HG03095 (cell line): Measurements from ENCODE around the gene LDB1.

ENCODE experiments used
- ATAC-seq: cut with Tn5 transposase; IDR thresholded peaks from one replicate; pipeline ENCODE4 v1.9.1; 2021; ENCODE audit warnings: moderate library complexity; ENCODE audit not compliant: unreplicated experiment

LDB1 gene

DNA sequence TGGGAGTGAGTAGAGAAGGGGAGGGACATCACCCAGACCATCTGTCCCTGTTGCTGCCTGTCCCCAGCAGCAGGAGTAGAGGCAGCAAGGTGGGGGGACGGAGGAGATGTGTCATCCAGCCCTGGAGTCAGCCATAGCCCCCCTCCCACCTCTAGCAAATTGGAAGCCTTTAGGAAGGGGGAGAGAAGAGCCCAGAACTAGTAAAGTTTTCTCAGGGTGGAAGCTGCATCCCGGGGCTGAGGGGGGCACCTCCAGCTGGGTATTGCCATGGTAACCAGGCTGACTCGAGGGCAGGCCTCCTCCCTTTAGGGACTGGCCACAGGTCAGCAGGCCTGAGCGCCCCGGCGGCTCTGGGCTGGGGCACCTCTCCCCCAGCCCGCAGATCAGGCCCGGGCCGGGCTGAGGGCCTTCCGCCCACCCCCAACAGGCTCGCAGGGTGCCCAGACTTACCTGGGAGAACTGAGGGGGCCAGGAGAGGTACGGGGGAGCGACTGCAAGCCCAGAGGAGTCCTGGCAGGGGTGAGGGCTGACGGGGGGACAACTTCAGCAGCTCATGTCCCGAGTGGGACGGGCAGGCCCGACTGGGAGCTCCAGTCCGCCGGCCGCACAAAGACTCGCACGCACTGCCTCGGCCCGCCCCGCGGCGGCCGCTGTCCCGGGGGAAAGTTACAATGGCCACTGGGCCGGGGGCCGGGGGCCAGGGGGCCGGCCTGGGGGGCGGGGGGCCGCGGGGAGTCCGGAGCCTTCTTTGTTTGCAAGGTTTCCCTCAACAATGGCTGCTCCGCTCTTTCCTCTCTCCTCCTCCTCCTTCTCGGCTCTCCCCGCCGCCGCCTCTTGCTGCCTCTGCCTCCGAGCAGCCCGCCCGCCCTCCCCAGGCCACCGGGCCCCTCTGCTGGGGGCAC, 6.0 kb downstream of the LDB1 start:
- peak; percentile 9 for ATAC-seq

DNA sequence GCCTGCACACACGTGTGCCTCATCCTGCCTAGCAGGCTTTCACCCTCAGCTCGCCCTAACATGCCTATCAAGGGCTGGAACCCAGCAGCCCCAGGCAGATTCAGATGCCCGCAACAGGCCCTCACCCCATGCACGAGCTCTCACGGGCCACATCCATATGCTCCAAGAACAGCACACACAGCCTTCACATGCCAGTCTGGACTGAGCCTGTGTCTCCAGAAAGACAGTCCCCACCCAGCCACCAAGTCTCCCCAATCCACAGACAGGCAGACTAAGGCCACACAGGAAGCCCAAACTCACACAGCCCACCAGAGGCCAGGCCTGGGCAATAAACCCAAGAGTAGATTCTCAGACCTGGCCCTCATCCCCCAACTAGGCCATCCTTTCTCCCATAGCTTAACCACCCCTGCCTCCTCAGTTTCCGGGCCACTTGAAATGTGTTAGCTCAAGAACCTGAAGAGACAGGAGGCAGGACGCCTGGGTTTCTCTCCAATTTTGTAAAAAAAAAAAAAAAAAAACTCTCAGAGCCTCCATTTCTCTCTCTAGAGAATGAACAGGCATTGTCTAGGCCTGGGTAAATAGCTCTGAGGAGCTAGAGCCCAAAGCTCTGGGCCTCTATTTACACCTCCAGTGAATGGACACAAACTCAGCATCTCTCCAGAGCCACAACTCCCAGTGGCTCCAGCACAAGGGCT, 6.8 kb downstream of the LDB1 start:
- no peak for ATAC-seq

- no peak for ATAC-seq
Measured at GRCh38 chr10:102112210-102112817, 7.9 kb downstream of the LDB1 start.

- ATAC-seq = no peak
Measured at GRCh38 chr10:102111276-102111675, 8.9 kb downstream of the LDB1 start.

DNA sequence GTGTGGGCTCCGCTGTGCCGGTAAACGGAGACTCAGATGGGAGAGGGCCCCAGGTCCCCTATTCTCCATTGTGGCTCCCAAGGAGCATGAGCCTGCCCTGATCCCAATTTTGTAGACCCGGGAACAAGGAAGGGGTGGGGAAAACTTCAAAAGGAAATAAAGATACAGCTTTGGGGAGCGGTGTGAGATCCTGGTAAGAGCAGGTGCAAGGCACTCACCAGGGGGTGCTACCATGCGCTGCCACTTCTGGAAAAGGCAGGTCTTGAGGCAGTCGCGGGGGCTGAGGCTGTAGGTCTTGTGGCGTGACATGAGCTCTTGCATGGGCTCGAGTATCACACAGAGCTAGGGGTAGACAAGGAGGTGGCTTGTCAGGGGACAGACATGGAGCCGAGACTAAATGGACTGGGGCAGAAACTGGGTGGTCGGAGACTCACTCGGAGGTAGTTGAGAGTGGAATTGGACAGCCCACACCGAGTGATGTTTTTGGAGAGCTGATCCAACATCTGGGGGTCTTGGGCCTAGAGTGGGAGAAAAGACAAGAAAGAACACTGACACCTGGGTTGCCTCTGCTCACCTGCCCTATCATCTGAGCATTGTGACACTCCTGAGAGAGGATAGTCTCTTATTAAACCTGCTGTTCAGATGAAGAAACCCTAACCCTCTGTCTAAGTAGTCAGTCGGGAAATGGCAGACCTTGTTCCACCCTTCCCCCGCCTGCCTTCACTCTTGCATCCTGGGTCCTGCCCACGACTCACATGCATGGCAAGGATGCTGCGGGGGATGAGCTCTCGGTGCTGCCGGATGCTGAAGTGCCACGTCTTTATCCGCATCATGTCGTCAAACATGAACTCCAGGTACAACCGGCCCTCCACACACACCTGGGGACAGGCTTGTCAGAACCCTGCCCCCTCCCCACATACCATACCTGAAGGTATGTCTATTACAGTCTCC, 10.7 kb downstream of the LDB1 start:
- no peak for ATAC-seq

- ATAC-seq = no peak
Measured at GRCh38 chr10:102106998-102107397, 13.2 kb downstream of the LDB1 start.

- ATAC-seq = no peak
Measured at GRCh38 chr10:102102421-102102820, 17.7 kb downstream of the LDB1 start.

DNA sequence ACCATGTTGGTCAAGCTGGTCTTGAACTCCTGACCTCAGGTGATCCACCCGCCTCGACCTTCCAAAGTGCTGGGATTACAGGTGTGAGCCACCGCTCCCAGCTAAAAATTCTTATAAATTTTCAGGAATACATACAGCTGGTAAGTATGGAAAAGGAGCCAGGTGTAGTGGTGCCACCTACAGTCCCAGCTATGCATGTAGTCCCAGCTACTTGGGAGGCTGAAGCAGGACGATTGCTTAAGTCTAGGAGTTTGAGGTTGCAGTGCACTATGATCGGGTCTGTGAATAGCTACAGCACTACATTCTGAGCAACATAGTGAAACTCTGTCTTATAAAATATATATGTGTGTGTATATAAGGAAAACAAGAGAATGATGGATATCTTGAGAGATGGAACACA, 19.0 kb downstream of the LDB1 start:
- ATAC-seq = no peak

- no peak for ATAC-seq
Measured at GRCh38 chr10:102096449-102096848, 23.7 kb downstream of the LDB1 start.

DNA sequence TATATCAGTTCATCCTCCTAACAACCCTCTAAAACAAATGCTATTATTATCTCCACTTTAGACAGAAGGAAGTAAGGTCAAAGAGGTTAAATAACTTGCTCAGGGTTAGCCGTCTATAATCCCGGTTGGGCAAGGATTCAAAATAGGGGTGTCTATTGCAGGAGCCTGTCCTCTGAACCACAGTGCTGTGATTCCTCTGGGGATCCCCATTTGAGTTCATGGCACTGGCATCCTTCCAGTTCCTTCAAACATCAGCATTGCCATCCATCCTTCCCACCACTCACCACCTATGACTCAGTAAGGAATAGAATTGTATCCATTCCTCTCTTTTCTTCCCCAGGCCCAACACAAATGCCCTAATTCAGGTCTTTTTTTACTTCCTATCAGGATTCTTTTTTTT, 29.4 kb downstream of the LDB1 start:
- ATAC-seq = no peak

DNA sequence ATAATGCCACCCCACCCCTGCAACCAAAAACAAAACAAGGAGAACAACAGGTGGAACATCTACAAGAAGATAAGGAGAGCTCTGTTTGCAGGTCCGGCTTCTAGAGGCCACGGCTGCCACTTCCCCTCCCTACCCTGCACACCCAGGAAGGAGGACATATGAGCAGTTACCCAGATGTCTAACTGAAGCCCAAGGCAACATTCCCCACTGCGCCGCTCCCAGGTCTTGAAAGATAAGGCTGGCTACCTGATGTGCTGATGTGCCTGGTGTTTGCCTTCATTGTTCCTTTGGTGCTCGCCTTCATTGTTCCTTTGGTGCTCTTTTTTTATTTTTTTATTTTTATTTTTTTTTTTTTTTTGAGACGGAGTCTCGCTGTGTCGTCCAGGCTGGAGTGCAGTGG, 34.0 kb downstream of the LDB1 start:
- ATAC-seq = no peak

GRCh38 chr10:102085336-102085735, 34.8 kb downstream of the LDB1 start:
- no peak for ATAC-seq

GRCh38 chr10:102083541-102083940, 36.6 kb downstream of the LDB1 start:
- ATAC-seq = no peak

DNA sequence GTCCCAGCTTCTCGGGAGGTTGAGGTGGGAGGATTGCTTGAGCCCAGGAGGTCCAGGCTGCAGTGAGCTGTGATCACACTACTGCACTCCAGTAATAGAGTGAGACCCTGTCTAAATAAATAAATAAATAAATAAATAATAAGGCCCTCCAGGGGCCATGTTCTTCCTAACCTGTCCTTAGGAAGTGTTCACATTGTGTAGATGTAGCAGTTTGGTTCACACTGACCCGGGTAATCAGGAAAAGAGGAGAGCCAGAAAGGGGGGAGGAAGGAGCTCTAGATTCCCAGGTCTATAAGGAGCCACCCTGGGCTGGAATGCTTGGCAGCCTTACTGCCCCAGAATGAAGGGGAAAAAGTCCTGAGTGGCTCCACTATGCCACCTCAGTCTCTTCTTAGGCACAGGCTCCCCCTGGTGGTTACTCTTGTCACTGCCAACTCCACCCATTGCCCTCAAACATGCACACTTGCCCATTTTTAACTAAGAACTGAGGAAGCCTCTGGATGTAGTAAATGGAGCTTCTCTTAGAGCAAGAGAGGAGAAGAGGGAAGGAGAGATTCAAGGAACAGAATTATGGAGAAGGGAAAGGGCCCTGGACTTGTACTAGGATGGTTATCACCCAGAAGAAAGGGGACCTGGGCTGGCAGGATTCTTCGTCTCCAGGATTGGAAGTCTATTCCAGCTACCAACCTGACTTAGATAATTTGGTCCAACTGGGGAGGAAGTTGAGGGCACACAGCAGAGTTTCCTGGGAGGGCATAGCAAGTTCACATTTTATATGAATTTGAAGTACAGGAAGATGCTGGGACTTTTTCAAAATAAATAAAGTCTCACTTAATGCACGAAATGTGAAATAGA, 47.3 kb downstream of the LDB1 start:
- ATAC-seq = no peak

GRCh38 chr10:102069071-102069470, 51.1 kb downstream of the LDB1 start:
- no peak for ATAC-seq

DNA sequence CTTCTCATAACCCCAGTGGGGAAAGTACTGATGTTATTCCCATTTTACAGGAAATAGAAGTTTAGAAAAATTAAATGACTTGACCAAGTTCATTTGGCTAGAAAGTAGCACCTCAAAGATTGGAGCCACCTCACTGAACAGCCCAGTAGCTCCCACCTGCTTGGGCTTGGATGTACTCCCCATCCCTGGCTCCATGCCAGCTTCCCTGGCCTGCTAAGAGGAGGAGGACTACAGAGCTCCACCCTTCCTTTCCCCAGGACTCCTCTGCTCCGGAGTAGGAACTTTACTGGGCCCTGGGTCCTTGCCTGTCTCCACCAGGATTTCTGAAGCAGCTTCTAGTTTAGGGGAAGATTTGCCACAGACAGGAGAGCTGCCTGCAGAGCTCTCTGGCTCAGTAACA, 52.0 kb downstream of the LDB1 start:
- no peak for ATAC-seq

DNA sequence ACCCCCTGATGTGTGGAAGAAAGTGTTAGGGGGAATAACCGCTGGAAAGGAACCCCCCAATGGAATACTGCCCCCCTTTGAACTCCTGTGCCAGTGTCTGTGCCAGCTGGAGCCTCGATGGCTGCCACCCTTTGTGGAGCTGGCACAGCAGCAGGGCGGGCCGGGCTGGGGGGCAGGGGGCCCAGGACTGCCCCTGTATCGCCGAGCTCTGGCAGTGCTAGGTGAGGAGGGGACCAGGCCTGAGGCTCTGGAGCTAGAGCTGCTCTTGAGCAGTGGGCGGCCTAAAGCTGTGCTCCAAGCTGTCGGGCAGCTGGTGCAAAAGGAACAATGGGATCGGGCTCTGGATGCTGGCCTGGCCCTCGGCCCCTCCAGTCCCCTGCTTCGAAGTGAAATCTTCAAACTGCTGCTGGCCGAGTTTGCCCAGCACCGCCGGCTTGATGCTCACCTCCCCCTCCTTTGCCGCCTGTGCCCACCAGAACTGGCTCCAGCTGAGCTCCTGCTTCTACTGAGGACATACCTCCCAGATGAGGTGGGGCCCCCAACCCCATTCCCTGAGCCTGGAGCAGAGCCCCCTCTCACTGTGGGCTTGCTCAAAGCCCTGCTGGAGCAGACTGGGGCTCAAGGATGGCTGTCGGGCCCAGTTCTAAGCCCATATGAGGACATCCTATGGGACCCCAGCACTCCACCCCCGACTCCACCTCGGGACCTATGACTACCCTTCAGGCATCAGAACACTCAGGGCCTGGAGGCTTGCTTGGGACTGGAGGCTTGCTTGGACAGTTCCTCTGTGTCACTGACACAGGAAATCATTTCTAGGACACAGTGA, 52.9 kb downstream of the LDB1 start:
- no peak for ATAC-seq

DNA sequence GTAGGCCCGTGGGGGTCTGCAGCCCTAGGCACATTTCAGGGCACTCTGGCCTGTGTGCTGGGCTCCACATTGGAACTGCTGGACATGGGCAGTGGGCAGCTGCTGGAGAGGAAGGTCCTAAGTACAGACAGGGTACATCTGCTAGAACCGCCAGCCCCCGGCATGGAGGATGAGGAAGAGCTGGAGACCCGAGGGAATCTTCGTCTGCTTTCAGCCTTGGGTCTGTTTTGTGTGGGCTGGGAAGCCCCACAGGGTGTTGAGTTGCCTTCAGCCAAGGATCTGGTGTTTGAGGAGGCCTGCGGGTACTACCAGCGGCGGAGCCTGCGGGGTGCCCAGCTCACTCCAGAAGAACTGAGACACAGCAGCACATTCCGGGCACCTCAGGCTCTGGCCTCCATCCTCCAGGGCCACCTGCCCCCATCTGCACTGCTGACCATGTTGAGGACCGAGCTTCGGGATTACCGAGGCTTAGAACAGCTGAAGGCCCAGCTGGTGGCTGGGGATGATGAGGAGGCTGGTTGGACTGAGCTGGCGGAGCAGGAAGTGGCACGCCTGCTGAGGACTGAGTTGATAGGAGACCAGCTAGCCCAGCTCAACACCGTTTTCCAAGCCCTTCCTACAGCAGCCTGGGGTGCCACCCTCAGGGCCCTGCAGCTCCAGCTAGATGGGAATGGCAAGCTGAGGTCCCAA, 53.6 kb downstream of the LDB1 start:
- no peak for ATAC-seq
